GM10847 (cell line): Measurements from ENCODE around the gene LSP1.

Source experiments
- POLR2A ChIP-seq: IDR thresholded peaks from 2 replicates; pipeline ENCODE4 v1.6.1; 2011; ENCODE audit not compliant: insufficient read length; ENCODE audit errors: extremely low read depth

LSP1 gene

DNA sequence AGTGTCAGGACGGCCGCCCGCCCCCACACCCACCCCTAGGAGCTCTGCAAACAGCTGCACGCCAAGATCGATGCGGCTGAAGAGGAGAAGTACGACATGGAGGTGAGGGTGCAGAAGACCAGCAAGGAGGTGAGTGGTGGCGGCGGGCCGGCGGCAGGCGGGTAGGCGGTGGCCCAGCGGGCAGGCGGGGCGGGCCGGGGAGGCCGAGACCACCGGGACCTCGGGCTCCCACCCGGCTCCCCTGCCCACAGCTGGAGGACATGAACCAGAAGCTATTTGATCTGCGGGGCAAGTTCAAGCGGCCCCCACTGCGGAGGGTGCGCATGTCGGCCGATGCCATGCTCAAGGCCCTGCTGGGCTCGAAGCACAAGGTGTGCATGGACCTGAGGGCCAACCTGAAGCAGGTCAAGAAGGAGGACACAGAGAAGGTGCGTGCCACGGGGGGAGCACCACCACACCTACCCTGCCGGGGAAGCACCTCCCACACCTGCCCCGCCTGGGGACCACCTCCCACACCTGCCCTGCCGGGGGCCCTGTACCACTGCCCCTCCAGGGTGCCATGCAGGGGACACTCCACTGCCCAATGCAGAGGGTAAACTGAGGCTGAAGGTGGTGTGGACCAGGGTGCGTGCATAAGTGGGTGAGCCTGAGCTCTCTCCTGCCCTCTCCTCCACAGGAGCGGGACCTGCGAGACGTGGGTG is 12.0 kb upstream of the LSP1 start:
- TF ChIP-seq POLR2A: no peak

DNA sequence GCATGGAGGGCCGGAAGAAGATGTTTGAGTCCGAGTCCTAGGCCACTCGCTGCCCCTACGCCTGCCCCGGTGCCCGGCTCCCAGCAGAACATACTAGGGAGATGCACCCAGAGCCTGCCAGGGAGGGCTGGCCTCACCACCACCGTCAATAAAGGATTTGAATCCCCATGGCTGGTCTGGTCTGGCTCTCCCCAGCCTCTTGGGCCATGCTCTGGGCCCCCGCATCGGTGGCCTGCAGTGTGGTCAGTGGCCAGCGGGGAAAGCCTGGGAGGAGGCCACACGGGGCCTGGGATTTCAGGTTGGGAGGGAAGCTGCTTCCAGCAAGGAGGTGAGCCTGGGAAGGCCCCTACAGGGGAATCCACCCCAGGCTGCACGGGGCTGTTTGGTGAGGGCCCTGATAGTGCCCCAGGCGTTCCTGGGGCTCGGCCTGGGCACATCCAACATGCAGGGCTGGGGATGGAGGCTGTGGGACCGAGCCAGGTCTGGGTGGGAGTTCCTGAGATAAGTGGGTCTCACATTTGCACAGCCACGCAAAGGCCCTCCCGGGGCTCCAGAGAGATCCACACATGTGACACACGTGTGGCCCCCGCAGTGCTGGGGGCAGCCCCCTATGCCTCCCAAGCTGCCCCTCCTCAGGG is 11.3 kb upstream of the LSP1 start:
- no peak for TF ChIP-seq POLR2A

DNA sequence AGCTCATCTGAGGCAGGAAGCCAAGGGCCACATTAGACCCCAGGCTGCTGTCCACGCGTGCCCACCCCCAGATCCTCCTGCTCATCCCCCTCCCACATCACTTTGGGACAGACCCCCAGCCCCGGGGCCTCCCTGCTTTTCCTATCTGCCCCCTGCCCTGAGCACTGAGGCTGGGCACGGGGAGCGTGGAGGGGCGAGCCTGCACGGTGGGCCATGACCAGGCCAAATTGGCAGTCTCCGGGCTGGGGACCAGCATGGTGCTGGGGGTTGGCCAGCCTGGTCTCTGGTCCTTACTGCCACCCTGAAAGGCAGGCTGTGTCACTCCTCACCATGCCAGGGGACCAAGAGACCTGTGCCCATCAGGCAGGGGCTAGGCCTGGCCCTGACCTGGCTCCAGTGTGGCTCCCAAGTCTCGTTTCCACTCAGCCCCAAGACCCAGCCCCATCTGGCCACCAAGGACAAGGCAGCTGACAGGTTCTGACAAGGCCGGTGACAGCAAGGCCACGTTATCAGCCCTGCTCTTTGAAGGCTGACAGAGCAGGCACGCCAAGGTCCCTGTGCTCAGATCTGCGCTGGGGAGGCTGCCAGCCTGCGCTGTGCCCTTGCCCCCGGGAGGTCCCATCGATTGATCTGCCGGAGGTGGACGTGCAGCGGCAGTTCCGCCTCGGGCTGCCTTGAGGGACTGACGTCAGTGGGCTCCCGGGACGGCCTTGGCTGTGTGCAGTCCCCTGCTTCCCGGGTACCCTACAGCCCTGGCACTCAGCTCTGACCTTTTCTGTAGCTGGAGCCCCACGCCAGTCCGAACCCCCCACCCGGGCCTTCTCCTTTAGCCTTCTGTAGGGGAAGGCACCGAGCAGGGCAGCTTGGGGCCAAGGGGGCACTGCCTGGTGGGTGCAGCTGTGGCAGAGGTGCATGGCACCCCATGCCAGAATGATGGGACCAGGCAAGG is 10.5 kb upstream of the LSP1 start:
- TF ChIP-seq POLR2A: no peak

DNA sequence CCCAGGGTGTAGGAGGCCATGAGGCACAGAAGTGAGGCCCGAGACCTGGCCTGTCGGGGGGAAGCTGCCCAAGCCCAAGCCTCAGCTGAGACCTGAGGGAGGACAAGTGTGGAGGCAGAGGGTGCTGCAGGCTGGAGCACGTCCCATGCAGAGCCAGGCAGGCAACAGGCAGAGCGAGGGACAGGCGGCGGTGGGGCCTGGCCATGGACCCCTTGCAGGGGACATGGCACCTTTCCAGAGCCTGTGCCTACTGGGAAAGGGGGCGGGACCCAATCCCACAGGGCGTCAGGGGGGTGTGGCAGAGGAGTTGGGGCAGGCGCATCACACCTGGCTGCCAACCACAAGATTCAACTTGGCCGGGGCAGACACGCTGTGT is 9.8 kb upstream of the LSP1 start:
- no peak for TF ChIP-seq POLR2A

DNA sequence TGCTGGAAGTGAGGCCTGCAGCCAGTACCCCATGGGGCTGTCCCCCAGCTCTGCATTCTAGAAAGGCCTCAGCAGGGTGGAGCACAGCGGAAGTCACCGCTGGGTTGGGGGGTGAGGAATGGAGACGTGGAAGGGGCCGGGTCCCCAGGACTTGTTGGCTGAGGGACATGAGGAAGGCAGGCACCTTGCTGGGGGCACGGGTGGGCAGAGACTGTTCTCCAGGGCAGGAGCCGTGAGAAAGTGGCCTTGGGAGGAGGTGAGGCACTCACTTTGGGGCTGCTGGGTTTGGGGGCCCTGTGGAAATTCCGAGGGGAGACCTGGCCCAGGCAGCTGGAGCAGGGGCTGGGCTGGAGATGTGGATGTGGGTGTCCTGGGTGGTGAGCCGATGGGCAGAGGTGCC is 9.1 kb upstream of the LSP1 start:
- TF ChIP-seq POLR2A: no peak

DNA sequence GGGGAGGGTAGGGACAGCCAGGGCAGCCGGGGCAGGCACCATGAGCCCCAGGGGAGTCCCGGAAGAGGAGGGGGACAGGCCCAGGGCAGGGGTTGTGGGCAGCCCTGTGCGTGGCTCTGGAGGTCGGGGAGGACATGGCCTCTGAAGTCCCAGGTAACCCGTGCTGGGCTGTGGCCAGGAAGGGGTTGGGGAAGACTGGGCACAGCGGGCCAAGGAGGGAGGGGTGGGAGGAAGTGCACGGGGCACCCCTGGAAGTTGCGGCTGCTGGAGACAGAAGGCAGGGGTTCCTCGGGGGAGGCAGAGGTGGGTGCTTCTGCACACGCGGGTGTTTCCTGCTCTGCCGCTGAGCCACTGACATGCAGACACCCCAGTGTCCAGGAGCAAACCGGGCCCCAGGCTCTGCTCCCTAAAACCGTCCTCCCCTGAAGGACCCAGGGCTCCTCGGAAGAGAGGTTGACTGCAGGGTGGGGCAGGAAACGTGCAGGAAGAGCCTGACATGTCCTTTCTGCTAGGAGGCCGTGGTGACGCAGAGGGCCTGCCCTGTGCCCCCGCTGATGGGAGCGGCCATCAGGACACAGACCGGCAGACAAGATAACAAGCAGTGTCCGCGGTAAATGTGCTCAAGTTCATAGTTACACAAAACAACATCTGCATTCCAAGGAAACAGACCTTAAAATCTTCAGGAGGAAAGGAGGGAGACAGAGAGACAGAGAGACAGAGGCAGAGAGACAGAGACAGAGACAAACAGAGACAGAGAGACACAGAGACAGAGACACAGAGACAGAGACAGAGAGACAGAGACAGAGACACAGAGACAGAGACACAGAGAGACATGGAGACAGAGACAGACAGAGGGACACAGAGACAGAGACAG is 8.4 kb upstream of the LSP1 start:
- no peak for TF ChIP-seq POLR2A

DNA sequence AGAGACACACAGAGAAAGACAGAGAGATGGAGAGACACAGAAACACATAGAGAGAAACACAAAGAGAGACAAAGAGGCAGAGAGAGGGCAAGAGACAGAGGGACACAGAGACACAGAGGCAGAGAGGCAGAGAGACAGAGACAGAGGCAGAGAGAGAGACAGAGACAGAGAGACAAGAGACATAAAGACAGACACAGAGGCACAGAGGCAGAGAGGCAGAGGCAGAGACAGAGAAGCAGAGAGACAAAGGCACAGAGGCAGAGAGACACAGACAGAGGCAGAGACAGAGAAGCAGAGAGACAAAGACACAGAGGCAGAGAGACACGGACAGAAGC is 7.8 kb upstream of the LSP1 start:
- no peak for TF ChIP-seq POLR2A

DNA sequence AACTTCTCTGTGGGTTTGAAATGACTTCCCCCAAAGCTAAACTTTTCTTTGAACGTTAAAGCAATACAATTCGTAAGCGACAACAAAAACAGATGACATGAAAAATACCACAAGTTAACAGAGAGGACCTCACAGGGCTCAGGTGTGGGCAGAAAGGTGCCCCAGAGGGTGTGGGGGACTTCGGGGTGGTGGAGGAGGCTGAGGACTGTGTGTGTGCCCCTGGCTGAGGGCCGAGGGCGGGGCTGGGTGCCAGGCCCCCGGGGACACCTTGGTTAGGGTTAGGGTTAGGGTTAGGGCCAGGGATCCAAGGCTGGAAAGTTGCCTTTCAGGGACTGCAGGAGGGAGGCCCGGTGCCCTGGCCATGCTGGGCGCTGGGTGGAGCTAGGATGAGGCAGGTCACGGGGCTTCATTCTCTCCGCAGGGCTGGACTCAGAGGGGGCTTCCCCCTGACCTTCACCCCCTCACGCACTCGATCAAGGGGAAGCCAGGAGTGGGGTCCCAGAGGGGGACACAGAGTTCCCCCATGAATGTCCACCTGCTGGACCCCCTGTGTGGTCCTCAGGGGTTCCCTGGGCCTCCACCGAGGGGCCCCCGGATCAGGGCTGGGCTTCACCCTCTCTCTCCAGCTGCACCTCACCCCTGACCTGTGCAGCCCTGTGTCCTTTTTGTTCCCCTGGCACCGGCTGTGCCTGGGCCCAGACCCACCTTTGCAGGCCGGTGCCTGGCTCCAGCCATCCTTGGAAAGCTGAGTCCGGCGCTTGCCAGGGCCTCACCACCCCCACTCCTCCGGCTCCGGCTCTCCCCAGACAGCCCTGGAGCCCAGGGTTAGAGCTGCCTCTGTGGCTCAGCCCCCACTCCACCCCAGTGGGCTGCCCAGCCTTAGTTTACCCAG is 7.1 kb upstream of the LSP1 start:
- TF ChIP-seq POLR2A: no peak

DNA sequence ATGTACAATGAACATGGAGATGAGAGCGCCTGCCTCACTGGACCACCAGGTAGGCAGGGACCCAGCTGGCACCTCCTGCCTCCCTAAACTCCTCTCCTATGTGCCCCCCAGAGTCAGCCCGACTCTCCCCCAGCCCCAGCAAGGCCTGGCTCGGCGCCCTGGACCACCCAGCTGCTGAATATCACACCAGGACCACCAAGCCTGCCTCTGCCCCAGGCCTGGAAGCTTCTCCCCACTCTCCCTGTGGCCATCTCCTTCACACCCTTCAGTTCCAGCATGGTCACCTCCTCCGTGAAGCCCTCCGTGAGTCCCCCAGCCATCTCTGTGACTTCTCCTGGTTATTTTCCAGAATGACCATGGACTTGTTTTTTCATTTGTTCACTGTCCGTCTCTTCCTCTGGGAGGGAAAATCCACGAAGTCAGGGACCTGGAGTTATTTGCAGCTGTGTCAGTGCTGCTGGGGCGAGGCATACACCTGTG is 6.4 kb upstream of the LSP1 start:
- TF ChIP-seq POLR2A: no peak

DNA sequence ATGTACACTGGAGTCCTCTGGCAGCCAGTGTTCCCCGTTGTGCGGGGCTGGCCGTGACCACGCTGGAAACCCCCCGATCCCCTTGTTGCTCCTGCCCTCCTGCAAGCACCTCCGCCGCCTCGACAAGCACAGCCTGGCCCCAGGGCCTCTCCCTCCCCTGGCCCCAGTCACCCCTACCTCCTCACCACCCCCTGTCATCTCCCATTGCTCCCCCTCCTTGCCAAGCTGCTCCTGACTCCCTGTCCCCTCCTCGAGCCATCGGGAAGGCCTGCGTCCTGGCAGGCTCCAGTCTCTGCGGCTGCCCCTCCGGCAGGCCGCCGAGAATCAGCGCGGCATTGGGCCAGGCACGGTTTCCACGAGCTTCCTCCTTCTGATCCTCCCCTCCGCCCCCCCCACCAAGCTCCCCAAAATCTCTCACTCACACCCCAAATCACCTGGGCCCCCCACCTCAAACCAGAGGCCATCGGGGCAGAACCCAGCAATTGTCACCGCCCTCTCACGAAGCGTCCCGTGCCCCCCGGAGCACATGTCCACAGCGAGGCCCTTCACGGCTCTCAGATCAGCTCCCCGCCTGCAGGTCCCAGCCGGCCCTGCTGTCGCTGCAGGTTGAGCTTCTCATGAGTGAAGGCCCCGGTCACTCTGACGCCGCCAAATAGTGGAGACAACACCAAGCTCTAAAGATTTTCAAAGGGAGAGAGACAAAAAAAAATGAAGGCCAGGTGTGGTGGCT is 5.7 kb upstream of the LSP1 start:
- no peak for TF ChIP-seq POLR2A

DNA sequence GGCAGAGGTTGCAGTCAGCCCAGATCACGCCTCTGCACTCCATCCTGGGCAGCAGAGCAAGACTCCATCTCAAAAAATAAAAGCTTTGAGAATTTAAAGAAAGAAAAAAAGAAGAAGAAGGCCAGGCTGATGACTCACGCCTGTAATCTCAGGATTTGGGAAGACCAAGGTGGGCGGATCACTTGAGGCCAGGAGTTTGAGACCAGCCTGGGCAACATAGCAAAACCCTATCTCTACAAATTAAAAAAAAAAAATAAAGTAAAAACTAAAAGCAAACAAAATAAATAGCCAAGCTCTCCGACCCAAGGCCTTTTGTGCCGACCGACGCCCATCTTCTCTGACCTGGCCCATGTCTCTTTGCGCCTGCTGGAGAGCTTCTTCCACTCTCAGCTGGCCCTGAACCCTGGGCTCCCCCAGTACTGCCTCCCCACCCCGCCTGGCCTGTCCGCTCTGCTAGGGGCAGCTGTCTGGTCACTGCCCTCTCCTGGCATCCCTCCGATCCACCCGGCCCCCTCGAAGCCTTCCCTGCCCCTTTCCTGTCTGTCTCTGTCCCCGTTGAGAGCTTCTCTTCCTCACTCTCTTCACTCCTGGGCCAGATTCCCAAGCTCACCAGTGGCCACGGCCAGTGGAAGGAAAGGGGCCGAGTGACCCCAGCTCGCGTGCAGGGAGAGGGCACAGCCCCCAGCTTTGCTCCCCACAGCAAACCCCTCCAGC is 4.8 kb upstream of the LSP1 start:
- no peak for TF ChIP-seq POLR2A

DNA sequence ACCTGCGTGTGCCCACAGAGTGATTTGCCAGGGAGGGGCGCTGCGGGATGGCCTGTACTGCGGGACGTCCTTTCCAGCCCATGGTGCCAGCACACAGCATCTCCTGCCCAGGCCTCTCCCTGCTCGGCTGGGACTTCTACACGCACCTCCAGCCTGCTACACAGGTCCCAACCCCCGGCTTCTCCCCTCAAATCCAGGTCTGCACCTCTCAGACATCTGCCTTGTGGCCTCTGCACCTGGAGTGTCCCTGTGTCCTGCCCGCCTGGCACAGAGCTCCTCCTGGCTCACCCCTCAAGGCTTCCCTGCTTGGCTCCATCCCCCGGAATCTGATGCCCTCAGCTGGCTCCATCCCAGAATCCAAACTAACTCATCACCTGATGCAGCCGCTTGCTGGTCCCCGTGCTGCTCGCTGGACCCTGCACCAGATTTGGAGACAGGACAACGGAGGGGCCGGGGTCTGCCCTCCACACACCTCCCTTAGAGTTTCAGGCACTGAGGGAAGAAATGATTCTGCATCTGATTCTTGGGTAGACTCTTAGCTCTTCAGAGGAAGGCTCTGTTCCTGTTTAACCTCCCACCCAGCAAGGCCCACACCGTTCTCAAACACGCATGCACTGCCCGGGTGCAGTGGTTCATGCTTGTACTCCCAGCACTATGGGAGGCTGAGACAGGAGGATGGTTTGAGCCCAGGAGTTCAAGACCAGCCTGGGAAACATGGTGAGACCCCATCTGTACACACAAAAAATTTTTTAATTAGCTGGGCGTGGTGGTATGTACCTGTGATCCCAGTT is 4.0 kb upstream of the LSP1 start:
- no peak for TF ChIP-seq POLR2A
